NCI-H510A treated with DMSO at 0.1 percent for 48 hours (cell line): ENCODE results near the gene SCYL1.

Experiments used
- DNase-seq: peaks from one replicate; lab custom pipeline; 2025; lab: John Stamatoyannopoulos, UW

Gene SCYL1

GRCh38 chr11:65569164-65569972 is 44.5 kb downstream of the SCYL1 start:
- no peak for DNase-seq

- peak; percentile 98 for DNase-seq
These were observed 45.4 kb downstream of the SCYL1 start, which contains the start of gene ZNRD2 for GRCh38 chr11:65569973-65570918. TSS of gene ZNRD2 (plus strand) at chr11:65570477. CDS start at chr11:65570492, 15 bp downstream.

GRCh38 chr11:65571420-65571819 is 46.5 kb downstream of the SCYL1 start:
- DNase-seq = no peak

GRCh38 chr11:65571940-65572339 is 47.1 kb downstream of the SCYL1 start:
- DNase-seq = peak; percentile 67

- DNase-seq = peak; percentile 50
These were observed 47.6 kb downstream of the SCYL1 start, which contains the start of gene FAM89B for GRCh38 chr11:65572356-65573051. TSS of gene FAM89B (plus strand) at chr11:65572538. CDS start at chr11:65572670, 132 bp downstream.

GRCh38 chr11:65573391-65574079 is 48.7 kb downstream of the SCYL1 start:
- no peak for DNase-seq

GRCh38 chr11:65574109-65574810 is 49.4 kb downstream of the SCYL1 start:
- peak; percentile 86 for DNase-seq

- DNase-seq = no peak
These were observed 50.1 kb downstream of the SCYL1 start for GRCh38 chr11:65574811-65575567.

- DNase-seq = peak; percentile 34
These were observed 50.8 kb downstream of the SCYL1 start, which contains the start of gene EHBP1L1 for GRCh38 chr11:65575568-65576231. TSS of gene EHBP1L1 (plus strand) at chr11:65576053. CDS start at chr11:65576303, 250 bp downstream.

- no peak for DNase-seq
These were observed 51.5 kb downstream of the SCYL1 start for GRCh38 chr11:65576232-65576866.

GRCh38 chr11:65576867-65577755 is 52.2 kb downstream of the SCYL1 start:
- no peak for DNase-seq

GRCh38 chr11:65577756-65578109 is 52.9 kb downstream of the SCYL1 start:
- no peak for DNase-seq

- no peak for DNase-seq
These were observed 53.3 kb downstream of the SCYL1 start for GRCh38 chr11:65578134-65578533.

GRCh38 chr11:65578667-65579066 is 53.8 kb downstream of the SCYL1 start:
- no peak for DNase-seq

GRCh38 chr11:65579291-65579690 is 54.4 kb downstream of the SCYL1 start:
- no peak for DNase-seq

- DNase-seq = no peak
These were observed 55.3 kb downstream of the SCYL1 start for GRCh38 chr11:65580031-65580692.

- DNase-seq = no peak
These were observed 55.9 kb downstream of the SCYL1 start for GRCh38 chr11:65580756-65581155.
